ENCODE results near the gene METAP2.
"Not testable (repeated sequence)": the region's sequence is repeated elsewhere in the genome, so short reads cannot be mapped to it uniquely, and the experiment has no call there.

METAP2 gene

GRCh38 chr12:95473884-95474659 lies at the start of gene METAP2:
TSS of gene METAP2 (plus strand) at chr12:95474152. CDS start at chr12:95474180, 28 bp downstream.
- peak; percentile 87 to 96 for DNase-seq

- no peak for DNase-seq
Observed at GRCh38 chr12:95424271-95424994, 49.5 kb upstream of the METAP2 start.

DNA sequence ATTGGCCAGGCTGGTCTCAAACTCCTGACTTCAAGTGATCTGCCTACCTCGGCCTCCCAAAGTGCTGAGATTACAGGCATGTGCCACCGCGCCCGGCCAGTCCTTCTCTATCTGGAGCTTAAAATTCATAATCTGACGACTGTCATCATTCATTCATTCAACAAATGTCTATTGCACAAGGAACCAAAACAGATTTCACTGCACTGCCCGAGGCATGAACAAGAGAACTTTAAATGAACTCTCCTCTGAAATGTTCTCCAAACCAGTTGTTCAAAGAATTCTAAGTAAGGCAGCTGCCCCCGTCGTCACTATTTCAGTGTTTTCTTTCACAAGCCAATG lies 44.8 kb upstream of the METAP2 start:
- no peak for DNase-seq

- no peak for DNase-seq
Observed at GRCh38 chr12:95431120-95431519, 42.8 kb upstream of the METAP2 start.

DNA sequence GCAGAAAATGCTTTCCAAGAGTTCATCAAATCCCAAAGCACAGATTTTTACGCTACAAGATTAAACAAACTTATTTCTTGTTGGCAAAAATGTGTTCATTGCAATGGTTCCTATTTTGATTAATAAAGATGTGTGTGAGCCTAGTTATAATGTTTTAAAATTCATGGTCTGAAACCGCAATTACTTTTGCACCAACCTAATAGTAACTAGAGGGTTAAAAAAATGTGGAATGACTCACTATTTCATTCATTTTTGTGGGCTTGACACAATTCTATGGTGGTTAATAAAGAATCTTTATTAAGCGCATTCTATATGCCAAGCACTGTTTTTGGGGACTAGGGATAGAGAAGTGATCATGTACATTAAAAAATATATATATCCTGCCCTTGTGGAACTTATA lies 38.6 kb upstream of the METAP2 start:
- DNase-seq = no peak

GRCh38 chr12:95437565-95437964 lies 36.4 kb upstream of the METAP2 start:
- DNase-seq = no peak

GRCh38 chr12:95439461-95440230 lies 34.3 kb upstream of the METAP2 start:
- no peak for DNase-seq

DNA sequence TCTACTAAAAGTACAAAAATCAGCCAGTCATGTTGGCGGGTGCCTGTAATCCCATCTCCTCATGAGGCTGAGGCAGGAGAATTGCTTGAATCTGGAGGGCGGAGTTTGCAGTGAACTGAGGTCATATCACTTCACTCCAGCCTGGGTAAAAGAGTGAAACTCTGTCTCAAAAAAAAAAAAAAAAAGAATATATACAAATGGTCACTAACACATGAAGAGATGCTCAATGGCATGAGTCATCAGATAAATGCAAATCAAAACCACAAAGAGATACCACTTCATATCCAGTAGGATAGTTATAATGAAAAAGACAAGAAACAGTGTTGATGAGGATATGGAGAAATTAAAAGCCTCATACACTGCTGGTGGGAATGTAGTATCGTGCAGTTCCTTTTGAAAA lies 33.6 kb upstream of the METAP2 start:
- DNase-seq = no peak

- no peak for DNase-seq
Observed at GRCh38 chr12:95443459-95443858, 30.5 kb upstream of the METAP2 start.

DNA sequence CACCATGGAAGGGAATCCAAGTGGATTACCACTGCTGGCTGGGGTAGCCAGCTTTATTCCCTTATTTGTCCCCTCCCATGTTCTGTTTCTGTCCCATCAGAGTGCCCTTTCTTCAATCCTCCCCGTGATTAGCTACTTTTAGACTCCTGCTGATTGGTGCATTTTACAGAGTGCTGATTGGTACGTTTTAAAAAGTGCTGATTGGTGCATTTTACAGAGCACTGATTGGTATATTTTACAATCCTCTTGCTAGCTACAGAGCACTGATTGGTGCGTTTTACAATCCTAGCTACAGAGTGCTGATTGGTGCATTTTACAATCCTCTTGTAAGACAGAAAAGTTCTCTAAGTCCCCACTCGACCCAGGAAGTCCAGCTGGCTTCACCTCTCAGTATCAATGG lies 28.9 kb upstream of the METAP2 start:
- not testable (repeated sequence) for DNase-seq

- DNase-seq = no peak
Observed at GRCh38 chr12:95445884-95446505, 28.0 kb upstream of the METAP2 start.

DNA sequence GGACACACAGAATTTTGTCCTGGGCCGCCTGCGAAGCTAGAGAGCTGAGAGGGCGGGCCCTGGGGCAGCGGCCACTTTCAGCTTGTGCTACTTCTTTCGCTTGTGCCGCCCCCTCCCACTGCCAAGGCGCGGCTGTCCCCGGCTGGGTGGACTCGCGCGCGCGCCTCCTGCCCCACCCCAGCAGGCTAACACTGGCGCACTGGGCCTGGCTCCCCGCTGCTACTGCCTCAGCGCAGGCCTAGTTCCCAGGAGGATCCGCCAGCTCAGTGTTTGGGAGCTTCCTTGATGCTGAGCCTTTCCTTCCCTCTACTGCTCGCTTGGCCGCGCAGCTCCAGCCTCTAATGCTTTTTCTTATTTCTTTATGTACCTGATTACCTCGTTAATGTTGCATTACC lies 27.4 kb upstream of the METAP2 start:
- DNase-seq = no peak

GRCh38 chr12:95449656-95450055 lies 24.3 kb upstream of the METAP2 start:
- DNase-seq = not testable (repeated sequence)

DNA sequence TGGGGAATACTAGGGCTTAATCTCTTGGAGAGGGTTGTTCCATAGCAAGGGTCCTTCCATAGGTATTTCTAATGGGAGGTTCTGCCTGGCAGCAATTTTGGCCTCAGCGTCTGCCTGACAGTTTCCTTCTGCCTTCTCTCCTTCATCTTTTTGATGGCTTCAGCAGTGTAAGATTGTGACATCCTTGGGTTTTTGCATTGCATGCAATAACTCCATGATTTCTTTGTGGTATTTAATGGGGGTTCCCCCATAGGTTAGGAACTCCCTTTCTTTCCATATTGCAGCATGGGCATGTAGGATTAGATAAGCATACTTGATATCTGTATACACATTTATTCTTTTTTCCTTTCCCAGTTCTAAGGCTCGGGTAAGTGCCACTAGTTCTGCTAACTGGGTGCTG lies 21.5 kb upstream of the METAP2 start:
- DNase-seq = not testable (repeated sequence)

GRCh38 chr12:95453881-95454280 lies 20.1 kb upstream of the METAP2 start:
- DNase-seq = not testable (repeated sequence)

GRCh38 chr12:95454780-95455215 lies 19.2 kb upstream of the METAP2 start:
- DNase-seq = not testable (repeated sequence)

GRCh38 chr12:95457605-95458004 lies 16.3 kb upstream of the METAP2 start:
- not testable (repeated sequence) for DNase-seq

DNA sequence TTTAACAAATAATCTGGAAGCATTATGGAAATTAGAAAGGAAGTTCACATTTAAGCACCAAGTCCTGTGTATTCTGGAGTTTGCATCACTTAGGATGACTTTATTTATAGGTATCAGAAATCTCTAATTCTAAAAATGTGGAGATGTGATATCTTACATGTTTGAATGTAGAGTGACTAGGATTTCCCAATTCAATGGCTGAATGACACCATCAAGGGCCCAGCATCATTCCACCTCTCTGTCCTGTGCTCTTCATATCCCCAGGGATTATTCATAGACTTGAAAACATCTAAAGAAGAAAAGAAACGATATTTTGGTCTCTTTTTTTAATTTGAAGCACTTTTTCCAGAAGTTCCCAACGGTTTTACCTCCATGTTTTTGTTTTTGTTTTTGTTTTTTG lies 15.2 kb upstream of the METAP2 start:
- DNase-seq = no peak

DNA sequence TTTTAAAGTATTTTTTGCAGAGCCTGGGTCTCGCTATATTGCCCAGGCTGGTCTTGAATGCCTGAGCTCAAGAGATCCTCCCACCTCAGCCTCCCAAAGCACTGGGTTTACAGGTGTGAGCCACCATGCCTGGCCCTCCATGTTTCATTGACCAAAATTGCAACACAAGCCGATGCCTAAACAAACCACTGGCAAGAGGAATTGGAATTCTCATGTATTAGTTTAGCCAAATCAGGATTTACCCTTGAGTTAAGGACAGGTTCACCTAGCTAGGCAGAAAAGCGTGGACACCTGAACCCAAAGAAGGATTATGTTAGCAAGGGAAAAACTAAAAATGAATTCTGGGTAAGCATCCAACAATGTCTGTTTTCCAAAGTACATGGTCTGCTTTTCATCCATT lies 14.6 kb upstream of the METAP2 start:
- no peak for DNase-seq

DNA sequence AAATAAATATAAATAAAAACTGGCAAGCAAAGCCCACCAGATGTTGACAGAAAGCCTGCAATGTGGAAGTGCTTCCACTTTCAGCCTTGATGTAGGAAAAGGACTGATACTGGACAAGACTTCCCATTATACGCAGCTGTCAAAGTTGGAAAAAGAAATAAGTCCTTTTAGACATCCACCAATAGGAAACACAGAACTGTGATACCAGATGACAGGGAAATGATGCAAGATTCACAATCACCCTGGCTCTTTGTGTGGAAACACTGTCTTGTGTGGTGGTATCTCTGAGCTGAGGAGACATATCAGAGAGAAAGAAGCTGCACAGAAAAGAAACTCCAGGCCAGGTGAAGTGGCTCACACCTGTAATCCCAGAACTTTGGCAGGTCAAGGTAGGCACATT lies 13.8 kb upstream of the METAP2 start:
- DNase-seq = no peak

GRCh38 chr12:95460896-95461295 lies 13.1 kb upstream of the METAP2 start:
- no peak for DNase-seq

DNA sequence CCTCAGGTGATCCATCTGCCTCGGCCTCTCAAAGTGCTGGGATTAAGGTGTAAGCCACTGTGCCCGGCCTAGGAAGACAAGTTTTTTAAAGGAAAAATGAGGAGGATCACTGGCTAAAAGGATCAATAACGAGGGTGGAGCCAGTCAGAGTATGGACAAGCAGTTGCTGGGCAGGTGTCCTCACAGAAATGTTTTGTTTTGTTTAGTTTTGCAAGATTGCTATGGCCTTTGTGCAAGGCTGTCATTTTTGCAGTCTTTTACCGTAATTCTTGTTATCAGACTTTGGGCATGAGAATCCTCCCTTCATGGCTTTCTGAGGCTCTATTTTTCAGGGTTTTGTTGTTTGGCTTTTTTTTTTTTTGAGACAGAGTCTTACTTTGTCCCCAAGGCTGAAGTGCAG lies 11.9 kb upstream of the METAP2 start:
- no peak for DNase-seq

- DNase-seq = no peak
Observed at GRCh38 chr12:95462551-95462950, 11.4 kb upstream of the METAP2 start.

All from NCI-H187 (cell line).